Islet of Langerhans (tissue), 1 donor: ENCODE measurements around the gene SLC35F3.
A peak's percentile ranks its signal among the peaks of the same experiment; 100 is the strongest.
"Not testable (repeated sequence)": the region's sequence is repeated elsewhere in the genome, so short reads cannot be mapped to it uniquely, and the experiment has no call there.

ENCODE experiments used
- FAIRE-seq: peaks from one replicate; lab custom pipeline; 2011; peaks lifted over from hg19 to GRCh38; lab: Jason Lieb, UNC

Gene SLC35F3

GRCh38 chr1:234321231-234321630 is 416.8 kb downstream of the SLC35F3 start:
- no peak for FAIRE-seq

GRCh38 chr1:234322097-234322496 is 417.6 kb downstream of the SLC35F3 start:
- FAIRE-seq: no peak

GRCh38 chr1:234322979-234323378 is 418.5 kb downstream of the SLC35F3 start:
- FAIRE-seq: no peak

GRCh38 chr1:234324821-234325220 is 420.3 kb downstream of the SLC35F3 start:
- FAIRE-seq: no peak

GRCh38 chr1:234325878-234326496 is 421.5 kb downstream of the SLC35F3 start:
- FAIRE-seq: no peak

GRCh38 chr1:234326497-234327366 is 422.3 kb downstream of the SLC35F3 start:
- peak; percentile 24 for FAIRE-seq

GRCh38 chr1:234327577-234328164 is 423.2 kb downstream of the SLC35F3 start:
- FAIRE-seq: no peak

- no peak for FAIRE-seq
Observed at GRCh38 chr1:234330843-234331215, 426.4 kb downstream of the SLC35F3 start.

- no peak for FAIRE-seq
Observed at GRCh38 chr1:234331507-234331906, 427.0 kb downstream of the SLC35F3 start.

- FAIRE-seq: peak; percentile 60
Observed at GRCh38 chr1:234336359-234336758, 431.9 kb downstream of the SLC35F3 start.

- no peak for FAIRE-seq
Observed at GRCh38 chr1:234337233-234337632, 432.8 kb downstream of the SLC35F3 start.

- FAIRE-seq: no peak
Observed at GRCh38 chr1:234340528-234340927, 436.1 kb downstream of the SLC35F3 start.

GRCh38 chr1:234342774-234343173 is 438.3 kb downstream of the SLC35F3 start:
- FAIRE-seq: no peak

GRCh38 chr1:234345237-234345636 is 440.8 kb downstream of the SLC35F3 start:
- FAIRE-seq: no peak

- no peak for FAIRE-seq
Observed at GRCh38 chr1:234348964-234349363, 444.5 kb downstream of the SLC35F3 start.

GRCh38 chr1:234355782-234356510 is 451.5 kb downstream of the SLC35F3 start:
- no peak for FAIRE-seq

GRCh38 chr1:234356615-234357269 is 452.3 kb downstream of the SLC35F3 start:
- not testable (repeated sequence) for FAIRE-seq

GRCh38 chr1:234357831-234358230 is 453.4 kb downstream of the SLC35F3 start:
- no peak for FAIRE-seq

- no peak for FAIRE-seq
Observed at GRCh38 chr1:234361102-234361603, 456.7 kb downstream of the SLC35F3 start.

- FAIRE-seq: no peak
Observed at GRCh38 chr1:234362558-234362957, 458.1 kb downstream of the SLC35F3 start.

GRCh38 chr1:234368320-234369032 is 464.0 kb downstream of the SLC35F3 start:
- FAIRE-seq: no peak
